Osteoblast (primary cell): Measurements from ENCODE around the gene IREB2. TPM values are rescaled to one million over a fixed set of nuclear protein-coding genes. Genes with fewer than 3 reads are reported as not detected.

Experiments used
- DNase-seq: peaks from one replicate; pipeline ENCODE4 v3.0.0; 2011; ENCODE audit warnings: low spot score, mixed read lengths; ENCODE audit not compliant: insufficient read length; ENCODE audit errors: missing footprints
- H2AFZ ChIP-seq: 2 replicates; pipeline ENCODE4 v1.6.0; 2011; ENCODE audit warnings: mild to moderate bottlenecking, low read length
- H3K27ac ChIP-seq: 2 replicates; pipeline ENCODE4 v1.5.1; 2011; ENCODE audit warnings: mild to moderate bottlenecking, low read depth, low read length, moderate library complexity
- H3K27me3 ChIP-seq: 2 replicates; pipeline ENCODE4 v1.6.0; 2012; ENCODE audit warnings: mild to moderate bottlenecking, control low read depth, inconsistent platforms, low read length, moderate library complexity; ENCODE audit not compliant: insufficient read depth
- H3K36me3 ChIP-seq: 2 replicates; pipeline ENCODE4 v1.5.1; 2011; ENCODE audit warnings: mild to moderate bottlenecking, low read length, control low read depth, moderate library complexity; ENCODE audit not compliant: insufficient read depth
- H3K4me1 ChIP-seq: 2 replicates; pipeline ENCODE4 v1.5.1; 2011; ENCODE audit warnings: mild to moderate bottlenecking, low read length, control low read depth, moderate library complexity; ENCODE audit not compliant: insufficient read depth
- H3K4me2 ChIP-seq: 2 replicates; pipeline ENCODE4 v1.6.0; 2011; ENCODE audit warnings: mild to moderate bottlenecking, low read length; ENCODE audit not compliant: insufficient read depth
- H3K4me3 ChIP-seq: fragments of 200-600 bp; sonication (generic); 3 replicates; pipeline ENCODE4 v1.5.1; 2012; ENCODE audit warnings: mild to moderate bottlenecking, low read length, inconsistent platforms; ENCODE audit not compliant: insufficient read depth
- H3K79me2 ChIP-seq: 2 replicates; pipeline ENCODE4 v1.6.0; 2012; ENCODE audit warnings: mild to moderate bottlenecking, low read length, control low read depth, inconsistent platforms; ENCODE audit not compliant: insufficient read depth
- H3K9me3 ChIP-seq: 2 replicates; pipeline ENCODE4 v1.5.1; 2011; ENCODE audit warnings: low read depth, low read length, control low read depth
- H4K20me1 ChIP-seq: 2 replicates; pipeline ENCODE4 v1.6.0; 2012; ENCODE audit warnings: mild to moderate bottlenecking, low read length, control low read depth; ENCODE audit not compliant: insufficient read depth
- CTCF ChIP-seq: IDR thresholded peaks from 2 replicates; pipeline ENCODE4 v1.5.1; 2011; ENCODE audit warnings: mild to moderate bottlenecking, low read depth, low read length, moderate library complexity; ENCODE audit errors: extremely low read depth
- total RNA-seq: library from RNA; depleted of rRNA; stranded (reverse); fragments of >200 nt; gene quantifications from 2 replicates; pipeline ENCODE4 v1.2.3, GENCODE V29; 2012

IREB2 gene
- total RNA-seq, 1 donor, result 26.8 TPM

- H3K27me3 ChIP-seq, result no peaks in the 10 kb centered on the region
- H3K36me3 ChIP-seq, result peaks cover 82% of the 10 kb centered on the region
- no peak overlapping the region for H2AFZ ChIP-seq
- no peaks in the 10 kb centered on the region for H3K4me1 ChIP-seq
- no peak overlapping the region for H3K27ac ChIP-seq
- no peaks in the 10 kb centered on the region for H4K20me1 ChIP-seq
- TF ChIP-seq CTCF, result no peak
- no peak overlapping the region for H3K4me2 ChIP-seq
- no peak overlapping the region for H3K4me3 ChIP-seq
- no peaks in the 10 kb centered on the region for H3K79me2 ChIP-seq
- H3K9me3 ChIP-seq, result no peaks in the 10 kb centered on the region
- DNase-seq, result no peak
Observed at GRCh38 chr15:78492872-78493271, 54.9 kb downstream of the IREB2 start.

- H3K4me2 ChIP-seq, result no peak overlapping the region
- TF ChIP-seq CTCF, result no peak
- no peaks in the 10 kb centered on the region for H3K79me2 ChIP-seq
- no peak for DNase-seq
- no peaks in the 10 kb centered on the region for H4K20me1 ChIP-seq
- H3K27me3 ChIP-seq, result no peaks in the 10 kb centered on the region
- H3K36me3 ChIP-seq, result peaks cover 38% of the 10 kb centered on the region
- no peak overlapping the region for H3K4me3 ChIP-seq
- no peak overlapping the region for H2AFZ ChIP-seq
- H3K27ac ChIP-seq, result no peak overlapping the region
- H3K4me1 ChIP-seq, result peaks cover 2% of the 10 kb centered on the region
- H3K9me3 ChIP-seq, result no peaks in the 10 kb centered on the region
Observed at GRCh38 chr15:78501857-78502256, 63.8 kb downstream of the IREB2 start.

- no peak overlapping the region for H3K4me3 ChIP-seq
- H3K36me3 ChIP-seq, result peaks cover 31% of the 10 kb centered on the region
- H3K9me3 ChIP-seq, result no peaks in the 10 kb centered on the region
- no peak overlapping the region for H2AFZ ChIP-seq
- H4K20me1 ChIP-seq, result no peaks in the 10 kb centered on the region
- no peak for DNase-seq
- no peak overlapping the region for H3K4me2 ChIP-seq
- no peak overlapping the region for H3K27ac ChIP-seq
- H3K79me2 ChIP-seq, result no peaks in the 10 kb centered on the region
- H3K27me3 ChIP-seq, result no peaks in the 10 kb centered on the region
- no peak for TF ChIP-seq CTCF
- peaks cover 3% of the 10 kb centered on the region for H3K4me1 ChIP-seq
Observed at GRCh38 chr15:78502641-78503040, 64.6 kb downstream of the IREB2 start.

- Histone ChIP-seq H3K9me3 (no peaks in the 10 kb centered on the region), H3K27ac (peak within 1 kb of the TSS; percentile 54), H4K20me1 (no peaks in the 10 kb centered on the region)
Observed at GRCh38 chr15:78506971-78507830, 69.2 kb downstream of the IREB2 start, which contains the start of gene HYKK. Gene HYKK (plus strand): TSS chr15:78507577. CDS start chr15:78513089, 5,512 bp downstream.

More at GRCh38 chr15:78506971-78507830, 69.2 kb downstream of the IREB2 start, which contains the start of gene HYKK:
- DNase-seq, result peak; percentile 99
- peak within 1 kb of the TSS; percentile 89 for H3K4me2 ChIP-seq
- peaks cover 11% of the 10 kb centered on the region for H3K4me1 ChIP-seq
- no peaks in the 10 kb centered on the region for H3K36me3 ChIP-seq
- H3K79me2 ChIP-seq, result no peaks in the 10 kb centered on the region
- H3K4me3 ChIP-seq, result peak within 1 kb of the TSS; percentile 86
- H3K27me3 ChIP-seq, result no peaks in the 10 kb centered on the region
- no peak for TF ChIP-seq CTCF
- H2AFZ ChIP-seq, result peak within 1 kb of the TSS; percentile 94
